ENCODE results near the gene SLC35A3.

SLC35A3 gene

GRCh38 chr1:100006688-100007087 is 36.9 kb downstream of the SLC35A3 start:
- H3K4me3 ChIP-seq (ENCODE audit: low read depth, low read length) = no peak overlapping the region
- TF ChIP-seq, protein P1, sequence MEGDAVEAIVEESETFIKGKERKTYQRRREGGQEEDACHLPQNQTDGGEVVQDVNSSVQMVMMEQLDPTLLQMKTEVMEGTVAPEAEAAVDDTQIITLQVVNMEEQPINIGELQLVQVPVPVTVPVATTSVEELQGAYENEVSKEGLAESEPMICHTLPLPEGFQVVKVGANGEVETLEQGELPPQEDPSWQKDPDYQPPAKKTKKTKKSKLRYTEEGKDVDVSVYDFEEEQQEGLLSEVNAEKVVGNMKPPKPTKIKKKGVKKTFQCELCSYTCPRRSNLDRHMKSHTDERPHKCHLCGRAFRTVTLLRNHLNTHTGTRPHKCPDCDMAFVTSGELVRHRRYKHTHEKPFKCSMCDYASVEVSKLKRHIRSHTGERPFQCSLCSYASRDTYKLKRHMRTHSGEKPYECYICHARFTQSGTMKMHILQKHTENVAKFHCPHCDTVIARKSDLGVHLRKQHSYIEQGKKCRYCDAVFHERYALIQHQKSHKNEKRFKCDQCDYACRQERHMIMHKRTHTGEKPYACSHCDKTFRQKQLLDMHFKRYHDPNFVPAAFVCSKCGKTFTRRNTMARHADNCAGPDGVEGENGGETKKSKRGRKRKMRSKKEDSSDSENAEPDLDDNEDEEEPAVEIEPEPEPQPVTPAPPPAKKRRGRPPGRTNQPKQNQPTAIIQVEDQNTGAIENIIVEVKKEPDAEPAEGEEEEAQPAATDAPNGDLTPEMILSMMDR (IDR thresholded peaks at IDR 0.05; ENCODE audit: borderline replicate concordance, insufficient read depth, low read depth, low read length) = no peak

GRCh38 chr1:100009458-100009857 is 39.7 kb downstream of the SLC35A3 start:
- H3K4me3 ChIP-seq (ENCODE audit: low read depth, low read length) = no peak overlapping the region
- TF ChIP-seq, protein P1 (IDR thresholded peaks at IDR 0.05; ENCODE audit: borderline replicate concordance, insufficient read depth, low read depth, low read length) = no peak

GRCh38 chr1:100010804-100011203 is 41.0 kb downstream of the SLC35A3 start:
- TF ChIP-seq, protein P1 (IDR thresholded peaks at IDR 0.05; ENCODE audit: borderline replicate concordance, insufficient read depth, low read depth, low read length) = no peak
- H3K4me3 ChIP-seq (ENCODE audit: low read depth, low read length) = no peak overlapping the region

DNA sequence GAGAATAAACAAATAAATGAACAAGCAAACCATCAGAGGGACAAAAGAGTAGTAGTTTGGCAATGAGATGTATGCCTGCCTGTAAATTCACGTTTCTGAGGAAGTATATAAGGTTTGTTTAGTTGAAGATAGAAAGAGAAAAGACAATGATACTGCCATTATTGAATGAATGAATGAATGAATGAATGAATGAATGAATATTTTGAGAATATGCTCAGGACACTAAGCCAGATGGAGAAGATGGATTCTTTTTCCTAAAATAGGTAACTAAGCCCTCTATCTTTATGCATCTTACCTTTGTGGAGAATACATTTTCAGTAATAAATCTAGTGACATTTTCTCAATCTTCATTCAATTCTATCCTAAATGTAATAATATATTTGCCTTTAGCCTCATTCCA is 49.4 kb downstream of the SLC35A3 start:
- H3K4me3 ChIP-seq (ENCODE audit: low read depth, low read length) = no peak overlapping the region
- TF ChIP-seq, protein P1 (IDR thresholded peaks at IDR 0.05; ENCODE audit: borderline replicate concordance, insufficient read depth, low read depth, low read length) = no peak

DNA sequence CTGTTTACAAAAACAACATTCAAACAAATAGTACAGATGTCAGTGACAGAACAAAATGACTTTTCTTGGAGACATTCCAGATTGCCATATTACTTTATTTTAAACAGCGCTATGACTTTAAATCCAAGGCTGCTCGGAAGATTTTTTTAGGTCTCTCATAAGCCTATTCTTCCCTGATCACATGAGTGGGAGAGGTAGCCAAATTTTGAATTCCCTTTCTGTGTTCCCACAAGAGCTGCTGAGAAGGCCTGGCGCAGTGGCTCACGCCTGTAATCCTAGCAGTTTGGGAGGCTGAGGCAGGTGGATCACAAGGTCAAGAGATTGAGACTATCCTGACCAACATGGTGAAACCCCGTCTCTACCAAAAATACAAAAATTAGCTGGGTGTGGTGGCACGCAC is 53.7 kb downstream of the SLC35A3 start:
- H3K4me3 ChIP-seq (ENCODE audit: low read depth, low read length) = no peak overlapping the region
- TF ChIP-seq, protein P1 (IDR thresholded peaks at IDR 0.05; ENCODE audit: borderline replicate concordance, insufficient read depth, low read depth, low read length) = no peak

DNA sequence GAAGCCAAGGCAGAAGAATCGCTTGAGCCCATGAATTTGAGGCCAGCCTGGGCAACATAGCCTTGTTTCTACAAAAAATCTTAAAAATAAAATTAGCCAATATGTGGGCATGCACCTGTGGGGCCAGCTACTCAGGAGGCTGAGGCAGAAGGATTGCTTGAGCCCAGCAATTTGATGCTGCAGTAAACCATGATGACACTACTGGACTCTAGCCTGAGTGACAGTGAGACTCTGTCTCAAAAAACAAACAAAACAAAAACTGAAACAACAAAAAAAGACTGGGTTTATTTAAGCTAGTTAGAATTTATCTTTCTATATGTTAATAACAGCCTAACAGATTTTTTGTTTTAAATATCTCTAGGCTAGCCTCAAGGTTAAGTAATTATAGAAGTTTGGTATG is 57.4 kb downstream of the SLC35A3 start:
- no peak overlapping the region for H3K4me3 ChIP-seq (ENCODE audit: low read depth, low read length)
- TF ChIP-seq, protein P1 (IDR thresholded peaks at IDR 0.05; ENCODE audit: borderline replicate concordance, insufficient read depth, low read depth, low read length) = no peak

DNA sequence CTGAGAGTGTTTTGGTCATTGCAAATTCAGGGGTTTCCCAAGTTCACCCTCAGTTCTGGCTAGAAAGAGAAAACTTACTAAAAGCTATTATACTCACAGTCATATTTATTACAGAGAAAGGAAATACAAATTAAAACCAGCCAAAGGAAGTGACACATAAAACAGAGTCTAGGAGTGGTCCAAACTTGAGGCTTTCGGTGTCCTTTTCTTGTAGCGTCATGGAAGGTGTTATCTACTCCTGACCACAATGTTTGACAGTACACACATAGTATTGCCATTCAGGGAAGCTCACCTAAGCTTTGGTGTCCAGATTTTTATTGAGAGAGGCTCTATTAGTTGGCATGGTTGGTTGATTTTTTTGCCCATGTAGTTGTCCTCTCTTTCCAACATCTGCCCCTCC is 59.0 kb downstream of the SLC35A3 start:
- H3K4me3 ChIP-seq (ENCODE audit: low read depth, low read length) = no peak overlapping the region
- TF ChIP-seq, protein P1 (IDR thresholded peaks at IDR 0.05; ENCODE audit: borderline replicate concordance, insufficient read depth, low read depth, low read length) = no peak
